Right hindlimb (tissue), 1 donor: ENCODE measurements around the gene SLC35F3.
A peak's percentile ranks its signal among the peaks of the same experiment; 100 is the strongest.

ENCODE experiments used
- DNase-seq: peaks from one replicate; pipeline ENCODE4 v3.0.0-alpha.2; 2018

SLC35F3 gene

GRCh38 chr1:234047123-234047522 lies 142.6 kb downstream of the SLC35F3 start:
- DNase-seq = no peak

- DNase-seq = no peak
These were observed 157.7 kb downstream of the SLC35F3 start for GRCh38 chr1:234062166-234062565.

DNA sequence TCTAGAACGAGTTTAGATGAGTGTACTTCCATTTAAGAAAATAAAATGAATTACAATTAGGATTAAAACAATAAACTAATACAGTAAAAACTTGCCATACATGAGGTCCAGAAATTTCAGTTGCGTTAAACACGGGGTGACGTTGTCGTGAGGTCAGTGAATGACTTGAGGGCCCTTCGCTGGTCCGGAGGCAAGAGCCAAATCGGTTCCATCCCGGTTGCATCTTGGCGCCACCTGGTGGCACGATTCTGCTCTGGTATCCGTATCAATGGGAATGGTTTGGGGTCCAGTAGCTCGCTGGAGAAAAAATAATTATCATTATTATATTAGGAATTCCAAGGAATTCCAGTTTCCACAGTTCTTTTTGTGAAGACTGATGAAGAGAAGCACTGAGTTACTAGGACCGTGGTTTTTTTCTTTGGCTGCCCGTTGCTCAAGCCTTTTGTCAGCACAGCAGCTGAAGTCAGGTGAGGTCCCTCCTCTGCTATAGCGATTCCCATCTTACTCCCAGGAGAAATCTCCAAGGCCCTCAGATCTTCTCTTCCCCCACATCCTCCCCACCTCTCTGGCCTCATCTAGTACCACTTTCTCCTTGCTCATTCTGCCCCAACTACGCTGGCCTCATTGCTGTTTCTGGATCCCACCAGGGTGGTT lies 161.4 kb downstream of the SLC35F3 start:
- DNase-seq = peak; percentile 56

GRCh38 chr1:234067581-234068337 lies 163.3 kb downstream of the SLC35F3 start:
- no peak for DNase-seq

- no peak for DNase-seq
These were observed 165.3 kb downstream of the SLC35F3 start for GRCh38 chr1:234069760-234070159.

DNA sequence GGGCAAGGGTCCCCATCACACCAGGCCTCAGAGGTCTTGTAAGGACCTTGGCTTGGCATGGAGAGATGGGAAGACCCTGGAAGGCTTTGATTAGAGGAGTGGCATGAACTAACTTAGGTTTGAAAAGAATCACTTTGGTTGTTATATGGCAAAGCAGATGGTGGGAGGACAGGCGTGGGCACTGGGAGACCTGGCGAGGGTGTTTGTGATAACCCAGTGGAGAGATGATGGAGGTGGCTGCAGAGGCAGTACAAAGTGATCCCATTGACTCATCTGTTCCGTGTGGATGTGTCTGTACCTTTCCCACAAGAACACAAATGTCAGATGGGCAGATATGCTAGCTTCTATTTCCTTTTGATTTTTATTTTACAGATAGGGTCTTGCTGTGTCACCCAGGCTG lies 168.3 kb downstream of the SLC35F3 start:
- no peak for DNase-seq

DNA sequence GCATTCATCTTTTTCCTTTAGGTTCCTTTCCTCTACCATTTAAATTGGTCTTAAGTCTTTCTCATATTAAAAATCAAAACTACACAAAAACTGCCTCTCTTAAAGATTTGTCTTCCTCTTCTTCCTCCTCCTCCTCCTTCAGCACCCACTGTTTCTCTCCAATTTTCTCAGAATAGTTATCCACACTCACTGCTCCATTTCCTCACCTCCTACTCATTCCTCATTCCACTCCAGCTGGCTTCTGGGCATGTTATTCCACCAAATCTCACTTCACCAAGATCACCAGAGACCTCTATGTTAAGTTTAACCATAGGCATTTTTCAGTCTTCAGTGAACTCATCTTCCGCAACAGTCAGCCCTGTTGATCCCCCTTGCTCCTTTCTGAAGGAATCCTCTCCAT lies 173.7 kb downstream of the SLC35F3 start:
- DNase-seq = no peak

DNA sequence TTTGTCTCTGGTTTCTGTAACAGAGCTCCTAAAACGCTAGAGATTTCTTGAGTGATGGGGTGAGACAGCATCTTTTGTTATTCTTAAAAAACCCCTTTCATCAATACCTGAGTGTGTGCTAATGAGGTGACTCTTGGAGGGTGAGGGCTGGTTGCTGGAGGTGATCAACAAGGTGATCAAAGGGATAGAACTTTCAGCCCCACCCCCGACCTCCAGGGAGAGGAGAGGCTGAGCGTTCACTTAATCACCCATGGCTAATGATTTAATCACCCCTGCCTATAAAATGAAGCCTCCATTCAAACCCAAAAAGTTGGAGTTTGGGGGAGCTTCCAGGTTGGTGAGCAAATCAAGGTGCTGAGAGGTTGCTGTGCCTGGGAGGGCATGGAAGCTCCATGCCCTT lies 175.4 kb downstream of the SLC35F3 start:
- no peak for DNase-seq

GRCh38 chr1:234083460-234083859 lies 179.0 kb downstream of the SLC35F3 start:
- no peak for DNase-seq

DNA sequence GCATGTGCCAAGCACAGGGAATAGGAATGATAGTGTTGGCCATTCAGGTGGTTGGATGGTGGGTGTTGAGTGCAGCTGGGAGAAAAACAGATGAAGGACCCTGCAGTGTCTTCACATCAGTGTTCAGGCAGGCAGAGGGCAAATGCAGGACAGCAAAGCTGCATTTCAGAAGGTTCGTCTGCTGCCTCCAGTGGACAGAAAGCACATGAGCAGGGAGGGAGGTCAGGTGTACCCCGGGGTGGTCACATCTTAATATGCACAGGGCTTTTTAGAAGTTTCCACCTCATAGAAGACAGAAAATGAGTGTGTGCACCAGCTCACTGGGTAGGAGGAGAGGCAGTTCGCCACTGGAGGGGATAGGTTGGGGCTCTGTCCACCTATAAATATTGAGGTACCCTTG lies 184.9 kb downstream of the SLC35F3 start:
- DNase-seq = no peak

DNA sequence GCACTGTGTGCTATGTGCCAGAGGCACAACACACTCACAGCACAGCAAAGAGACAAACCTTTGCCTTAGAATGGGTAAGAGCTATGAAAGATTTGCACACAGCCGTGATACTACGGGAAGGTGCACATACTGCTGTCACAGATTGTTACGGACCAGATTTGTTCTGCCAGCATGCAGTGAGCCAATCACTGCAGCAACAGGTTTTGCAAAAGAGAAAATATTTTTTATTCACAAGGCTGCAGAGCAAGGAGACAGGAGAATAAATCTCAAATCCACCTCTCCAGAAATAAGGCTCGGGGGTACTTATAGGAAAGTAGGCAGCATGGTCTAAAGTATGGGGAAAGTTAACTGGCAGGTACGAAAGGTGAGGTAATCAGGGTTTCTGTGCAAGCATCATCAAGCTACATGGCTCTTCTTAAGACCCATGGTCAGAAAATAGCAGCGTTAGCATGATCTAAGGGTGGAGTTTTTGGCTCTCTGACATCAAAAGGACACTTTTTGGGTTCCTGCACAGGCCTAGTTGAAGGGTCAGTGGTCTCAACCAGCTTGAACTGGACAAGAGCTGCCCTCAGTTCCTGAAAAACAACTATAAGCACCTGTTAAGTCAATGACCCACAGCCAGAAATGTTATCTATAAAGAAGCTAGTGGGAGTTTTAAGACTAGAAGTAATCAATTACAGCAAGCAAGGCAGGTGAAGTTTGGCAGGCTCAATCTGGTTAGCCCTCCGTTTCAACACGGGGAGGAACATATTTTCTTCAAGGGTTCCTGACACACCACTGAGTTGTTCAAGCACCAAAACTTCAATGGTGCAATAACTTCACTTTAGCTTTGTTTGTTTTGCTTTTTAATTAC lies 186.0 kb downstream of the SLC35F3 start:
- DNase-seq = no peak

DNA sequence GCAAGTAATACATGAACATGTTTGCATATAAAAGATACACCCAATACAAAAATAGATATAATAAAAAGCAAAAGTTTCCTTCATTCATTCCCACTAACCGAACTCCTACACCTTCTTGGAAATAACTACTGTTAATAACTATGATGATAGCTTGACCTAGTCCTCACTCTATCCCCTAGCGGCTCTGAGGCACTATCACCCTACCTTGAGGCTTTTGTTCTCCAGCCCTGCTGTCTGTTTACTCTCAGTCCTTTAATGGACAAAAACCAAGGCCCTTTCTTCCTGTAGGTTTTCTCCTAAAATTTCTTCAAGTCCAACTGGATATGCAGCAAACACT lies 186.6 kb downstream of the SLC35F3 start:
- no peak for DNase-seq

DNA sequence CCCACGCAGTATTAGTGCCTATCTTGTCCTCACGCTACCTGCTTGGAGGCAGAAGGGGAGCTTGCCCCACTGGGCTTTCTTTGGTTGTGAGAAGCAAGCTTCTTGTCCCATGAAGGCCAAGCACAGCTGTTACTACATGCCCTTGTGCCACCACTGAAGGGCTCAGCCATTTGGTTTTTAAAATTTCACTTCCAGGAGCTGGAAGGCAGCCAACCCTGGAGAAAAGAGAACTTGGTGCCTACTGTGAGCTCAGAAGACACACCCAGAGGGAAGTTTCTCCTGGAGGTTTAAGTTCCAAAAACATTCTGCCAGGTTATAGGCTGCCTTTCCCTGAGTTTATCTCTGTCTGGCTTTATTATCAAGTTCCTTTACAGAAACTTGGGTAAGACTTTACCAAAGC lies 187.4 kb downstream of the SLC35F3 start:
- no peak for DNase-seq

DNA sequence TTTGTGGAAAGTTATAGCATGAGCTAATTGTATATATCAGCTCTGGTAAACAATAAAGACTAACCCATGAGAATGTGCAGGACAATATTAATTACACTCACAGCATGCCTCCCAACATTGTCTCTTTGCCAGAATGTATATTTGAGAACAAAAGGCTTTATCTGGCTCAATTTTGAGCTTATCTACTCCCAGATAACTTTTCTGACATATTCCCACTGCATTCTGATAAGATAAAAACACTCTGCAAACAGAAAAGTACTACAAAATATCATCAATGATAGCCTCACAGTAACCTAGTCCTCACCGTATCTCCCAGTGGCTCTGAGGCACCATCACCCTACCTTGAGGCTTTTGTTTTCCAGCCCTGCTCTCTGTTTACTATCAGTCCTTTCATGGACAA lies 188.6 kb downstream of the SLC35F3 start:
- DNase-seq = no peak

GRCh38 chr1:234093741-234094140 lies 189.3 kb downstream of the SLC35F3 start:
- DNase-seq = peak; percentile 90

GRCh38 chr1:234094172-234094571 lies 189.7 kb downstream of the SLC35F3 start:
- no peak for DNase-seq

GRCh38 chr1:234096161-234096770 lies 191.8 kb downstream of the SLC35F3 start:
- no peak for DNase-seq

GRCh38 chr1:234102583-234102982 lies 198.1 kb downstream of the SLC35F3 start:
- DNase-seq = peak; percentile 85

- DNase-seq = no peak
These were observed 198.7 kb downstream of the SLC35F3 start for GRCh38 chr1:234103198-234103597.

- DNase-seq = no peak
These were observed 201.6 kb downstream of the SLC35F3 start for GRCh38 chr1:234106032-234106431.

DNA sequence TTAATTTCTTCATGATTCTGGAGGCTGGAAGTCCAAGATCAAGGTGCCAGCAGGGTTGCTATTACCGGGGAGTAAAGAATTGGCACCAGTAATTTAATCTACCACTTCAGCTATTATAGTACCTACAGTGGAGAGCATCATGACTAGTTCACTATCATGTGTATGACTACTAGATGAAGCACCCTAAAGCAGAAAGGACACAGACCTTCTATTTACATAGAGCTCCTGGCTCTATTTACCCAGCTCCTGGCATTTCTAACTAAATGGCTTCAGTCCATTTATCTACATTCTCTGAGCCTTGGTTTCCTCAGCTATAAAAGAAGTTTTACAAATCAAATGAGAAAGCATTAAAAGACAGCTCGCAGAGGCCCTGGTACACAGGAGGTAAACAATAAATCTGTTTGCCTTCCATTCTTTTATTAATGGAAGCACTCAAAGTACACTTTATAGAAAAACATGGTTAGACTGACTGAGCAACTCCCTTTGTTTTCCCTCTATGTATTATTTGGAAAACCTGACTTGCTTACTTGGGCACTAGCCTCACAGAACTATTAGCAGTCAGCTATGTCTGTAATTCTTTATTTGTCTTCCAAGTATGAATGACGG lies 203.0 kb downstream of the SLC35F3 start:
- DNase-seq = no peak

DNA sequence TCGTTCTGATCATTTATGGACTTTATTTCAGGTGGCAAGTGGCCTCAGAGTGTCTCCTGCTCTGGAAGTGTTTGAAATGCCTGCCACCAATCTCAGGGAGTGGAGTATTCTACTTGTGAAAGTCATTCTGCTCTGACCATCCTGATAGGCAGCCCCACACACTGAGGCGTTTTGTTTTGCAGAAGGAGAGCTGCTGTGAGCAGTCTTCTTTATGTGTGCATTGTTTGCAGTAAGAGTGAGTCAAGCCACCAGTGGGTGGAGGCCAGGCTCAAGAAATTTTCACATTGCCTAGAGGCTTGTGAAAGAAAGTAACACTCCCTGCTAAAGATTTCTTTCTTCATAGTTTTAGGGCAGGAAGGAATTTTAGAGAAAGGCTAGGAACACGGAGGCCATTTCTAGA lies 204.4 kb downstream of the SLC35F3 start:
- DNase-seq = no peak

DNA sequence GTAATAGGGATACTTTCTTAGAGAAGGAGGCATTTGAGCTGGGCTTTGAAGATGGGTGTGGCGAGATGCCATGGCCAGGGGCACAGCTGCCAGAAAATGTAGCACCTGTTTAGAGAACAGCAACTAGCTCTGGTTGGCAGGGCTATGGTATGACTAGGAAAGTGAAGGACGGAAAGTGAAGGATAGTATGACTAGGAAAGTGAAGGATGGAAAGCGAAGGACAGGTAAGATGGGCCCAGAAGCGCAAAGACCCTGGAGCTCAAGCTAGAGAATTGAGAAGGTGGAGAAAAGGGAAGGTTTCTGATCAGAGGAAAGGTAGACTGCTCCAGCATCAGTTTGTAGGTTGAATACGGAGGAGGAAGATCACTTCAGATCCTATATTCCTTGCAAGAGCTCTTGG lies 205.4 kb downstream of the SLC35F3 start:
- DNase-seq = no peak
